Measurements from ENCODE around the gene MAP1B.

GRCh38 chr5:72101828-72102227 lies 5.4 kb upstream of the MAP1B start:
- TF ChIP-seq CTCF (conservative IDR thresholded peaks at IDR 0.05) (no peak), EZH2 (IDR thresholded peaks at IDR 0.05; ENCODE audit: low read depth) (no peak)
